GM18519 (cell line): ENCODE results near the gene CCDC57.
"Not testable (repeated sequence)": the region's sequence is repeated elsewhere in the genome, so short reads cannot be mapped to it uniquely, and the experiment has no call there.

Experiments used
- ATAC-seq: cut with Tn5 transposase; IDR thresholded peaks from one replicate; pipeline ENCODE4 v1.9.1; 2021; ENCODE audit warnings: mild to moderate bottlenecking, moderate library complexity; ENCODE audit not compliant: unreplicated experiment, low FRiP score

The CCDC57 gene

GRCh38 chr17:82212331-82213250 lies at the start of gene CCDC57:
TSS of gene CCDC57 (minus strand) at chr17:82212842. CDS start at chr17:82201944, 10,898 bp downstream.
- peak; percentile 35 for ATAC-seq

GRCh38 chr17:82262344-82262743 lies 49.7 kb upstream of the CCDC57 start:
- no peak for ATAC-seq

- ATAC-seq: not testable (repeated sequence)
Measured at GRCh38 chr17:82259972-82260961, 47.6 kb upstream of the CCDC57 start.

- no peak for ATAC-seq
Measured at GRCh38 chr17:82258555-82258954, 45.9 kb upstream of the CCDC57 start.

GRCh38 chr17:82257473-82257872 lies 44.8 kb upstream of the CCDC57 start:
- no peak for ATAC-seq

GRCh38 chr17:82256242-82256885 lies 43.7 kb upstream of the CCDC57 start:
- ATAC-seq: no peak

- no peak for ATAC-seq
Measured at GRCh38 chr17:82255402-82255972, 42.8 kb upstream of the CCDC57 start.

GRCh38 chr17:82254746-82255145 lies 42.1 kb upstream of the CCDC57 start:
- not testable (repeated sequence) for ATAC-seq

- ATAC-seq: not testable (repeated sequence)
Measured at GRCh38 chr17:82254096-82254495, 41.5 kb upstream of the CCDC57 start.

GRCh38 chr17:82253179-82253544 lies 40.5 kb upstream of the CCDC57 start:
- ATAC-seq: no peak

- no peak for ATAC-seq
Measured at GRCh38 chr17:82252511-82253178, 40.0 kb upstream of the CCDC57 start.

- no peak for ATAC-seq
Measured at GRCh38 chr17:82250868-82251500, 38.3 kb upstream of the CCDC57 start.

GRCh38 chr17:82249896-82250581 lies 37.4 kb upstream of the CCDC57 start:
- ATAC-seq: no peak

GRCh38 chr17:82248815-82249674 lies 36.4 kb upstream of the CCDC57 start:
- ATAC-seq: no peak

GRCh38 chr17:82247856-82248671 lies 35.4 kb upstream of the CCDC57 start:
- ATAC-seq: no peak

- no peak for ATAC-seq
Measured at GRCh38 chr17:82247182-82247823, 34.7 kb upstream of the CCDC57 start.
